Testis (tissue), 2 donors: ENCODE data around the gene CD58.

Source experiments
- CTCF ChIP-seq, 3 experiments: fragments of 450-650 bp in 2 of 3; fragments of 200-600 bp in 1 of 3; sonication (generic) in 1 of 3; IDR thresholded peaks; one replicate each; pipeline ENCODE4 v1.5.1; 2016 to 2019; ENCODE audit warnings: antibody characterized with exemption in 3 of 3, mild to moderate bottlenecking in 2 of 3, moderate library complexity in 1 of 3
- POLR2A ChIP-seq: fragments of 450-650 bp; IDR thresholded peaks from one replicate; pipeline ENCODE4 v1.6.1; 2017; ENCODE audit warnings: antibody characterized with exemption, mild to moderate bottlenecking, moderate library complexity

- TF ChIP-seq POLR2A (no peak), CTCF (IDR thresholded peaks at IDR 0.05) (no peak)
Measured at GRCh38 chr1:116557323-116557878, 13.4 kb downstream of the CD58 start.
